BLaER1 (cell line): ENCODE results near the gene FARP2.

Experiments
- H3K27ac ChIP-seq: shearing (Covaris generic); formaldehyde crosslinking; 2 replicates; pipeline ENCODE4 v1.8.1; 2022
- H3K27me3 ChIP-seq: shearing (Covaris generic); formaldehyde crosslinking; 2 replicates; pipeline ENCODE4 v1.8.1; 2022
- H3K36me3 ChIP-seq: shearing (Covaris generic); formaldehyde crosslinking; 2 replicates; pipeline ENCODE4 v1.8.1; 2022
- H3K4me1 ChIP-seq: shearing (Covaris generic); formaldehyde crosslinking; 2 replicates; pipeline ENCODE4 v1.8.1; 2022
- H3K4me2 ChIP-seq: shearing (Covaris generic); formaldehyde crosslinking; 2 replicates; pipeline ENCODE4 v1.8.1; 2022
- H3K4me3 ChIP-seq: shearing (Covaris generic); formaldehyde crosslinking; 2 replicates; pipeline ENCODE4 v1.8.1; 2022
- H3K9ac ChIP-seq: shearing (Covaris generic); formaldehyde crosslinking; 2 replicates; pipeline ENCODE4 v1.8.1; 2022
- H3K9me3 ChIP-seq: shearing (Covaris generic); formaldehyde crosslinking; 2 replicates; pipeline ENCODE4 v1.8.1; 2022
- H4K20me1 ChIP-seq: shearing (Covaris generic); formaldehyde crosslinking; 2 replicates; pipeline ENCODE4 v1.8.1; 2022
- Cebpa-rat ChIP-seq: shearing (Covaris generic); IDR thresholded peaks from 2 replicates; pipeline ENCODE4 v1.8.1; 2022

The FARP2 gene

GRCh38 chr2:241323778-241324177 lies 32.3 kb upstream of the FARP2 start:
- Histone ChIP-seq H3K9ac (no peak overlapping the region), H3K4me1 (peaks cover 58% of the 10 kb centered on the region), H3K27me3 (no peaks in the 10 kb centered on the region), H3K27ac (no peak overlapping the region), H3K4me2 (no peak overlapping the region), H4K20me1 (peaks cover 100% of the 10 kb centered on the region), H3K9me3 (no peaks in the 10 kb centered on the region), H3K36me3 (peaks cover 67% of the 10 kb centered on the region), H3K4me3 (no peak overlapping the region)
- TF ChIP-seq Cebpa-rat = no peak

- Histone ChIP-seq H4K20me1 (peaks cover 100% of the 10 kb centered on the region), H3K27ac (no peak overlapping the region), H3K4me1 (peaks cover 48% of the 10 kb centered on the region), H3K36me3 (peaks cover 72% of the 10 kb centered on the region), H3K4me3 (no peak overlapping the region), H3K9ac (no peak overlapping the region), H3K4me2 (no peak overlapping the region; the same call in 1 of the 2 replicates), H3K9me3 (no peaks in the 10 kb centered on the region), H3K27me3 (no peaks in the 10 kb centered on the region)
- no peak for TF ChIP-seq Cebpa-rat
Measured at GRCh38 chr2:241324775-241325174, 31.3 kb upstream of the FARP2 start.

- TF ChIP-seq Cebpa-rat = no peak
- H3K9ac ChIP-seq = no peak overlapping the region
- H3K4me3 ChIP-seq = no peak overlapping the region
- no peak overlapping the region for H3K4me2 ChIP-seq
- H3K36me3 ChIP-seq = peaks cover 72% of the 10 kb centered on the region
- peaks cover 44% of the 10 kb centered on the region for H3K4me1 ChIP-seq
- H3K27ac ChIP-seq = no peak overlapping the region
- H4K20me1 ChIP-seq = peaks cover 100% of the 10 kb centered on the region
- H3K27me3 ChIP-seq = no peaks in the 10 kb centered on the region
- no peaks in the 10 kb centered on the region for H3K9me3 ChIP-seq
Measured at GRCh38 chr2:241325257-241325656, 30.8 kb upstream of the FARP2 start.

- Histone ChIP-seq H3K9me3 (no peaks in the 10 kb centered on the region), H4K20me1 (peaks cover 99% of the 10 kb centered on the region), H3K4me1 (peaks cover 2% of the 10 kb centered on the region; the same call in 1 of the 2 replicates), H3K36me3 (peaks cover 92% of the 10 kb centered on the region), H3K9ac (no peak overlapping the region), H3K4me2 (no peak overlapping the region), H3K27me3 (no peaks in the 10 kb centered on the region), H3K27ac (no peak overlapping the region), H3K4me3 (no peak overlapping the region)
- no peak for TF ChIP-seq Cebpa-rat
Measured at GRCh38 chr2:241329669-241330615, 26.1 kb upstream of the FARP2 start.

GRCh38 chr2:241330616-241330981 lies 25.5 kb upstream of the FARP2 start:
- H3K9me3 ChIP-seq = no peaks in the 10 kb centered on the region
- H3K9ac ChIP-seq = no peak overlapping the region
- no peak overlapping the region for H3K4me2 ChIP-seq
- H3K4me1 ChIP-seq = peaks cover 2% of the 10 kb centered on the region; the same call in 1 of the 2 replicates
- H3K36me3 ChIP-seq = peaks cover 93% of the 10 kb centered on the region
- no peak overlapping the region for H3K27ac ChIP-seq
- TF ChIP-seq Cebpa-rat = no peak
- no peak overlapping the region for H3K4me3 ChIP-seq
- H3K27me3 ChIP-seq = no peaks in the 10 kb centered on the region
- H4K20me1 ChIP-seq = peaks cover 99% of the 10 kb centered on the region

GRCh38 chr2:241334813-241335212 lies 21.3 kb upstream of the FARP2 start:
- no peak for TF ChIP-seq Cebpa-rat
- Histone ChIP-seq H4K20me1 (peaks cover 91% of the 10 kb centered on the region), H3K4me1 (peaks cover 10% of the 10 kb centered on the region; the same call in 1 of the 2 replicates), H3K36me3 (peaks cover 89% of the 10 kb centered on the region), H3K27ac (no peak overlapping the region), H3K27me3 (no peaks in the 10 kb centered on the region), H3K9ac (no peak overlapping the region), H3K4me2 (no peak overlapping the region), H3K4me3 (no peak overlapping the region), H3K9me3 (no peaks in the 10 kb centered on the region)

GRCh38 chr2:241339839-241340630 lies 16.1 kb upstream of the FARP2 start:
- Histone ChIP-seq H3K9ac (no peak overlapping the region), H3K27me3 (no peaks in the 10 kb centered on the region), H3K9me3 (no peaks in the 10 kb centered on the region), H3K4me2 (no peak overlapping the region), H4K20me1 (peaks cover 86% of the 10 kb centered on the region), H3K4me1 (peaks cover 10% of the 10 kb centered on the region; the same call in 1 of the 2 replicates), H3K27ac (no peak overlapping the region), H3K36me3 (peaks cover 95% of the 10 kb centered on the region), H3K4me3 (no peak overlapping the region)
- TF ChIP-seq Cebpa-rat = no peak

- H3K27me3 ChIP-seq = no peaks in the 10 kb centered on the region
- H3K9me3 ChIP-seq = no peaks in the 10 kb centered on the region
- H3K4me2 ChIP-seq = no peak overlapping the region
- no peak overlapping the region for H3K4me3 ChIP-seq
- peaks cover 7% of the 10 kb centered on the region; the same call in 1 of the 2 replicates for H3K4me1 ChIP-seq
- H4K20me1 ChIP-seq = peaks cover 86% of the 10 kb centered on the region
- no peak overlapping the region for H3K27ac ChIP-seq
- peaks cover 95% of the 10 kb centered on the region for H3K36me3 ChIP-seq
- no peak for TF ChIP-seq Cebpa-rat
- H3K9ac ChIP-seq = no peak overlapping the region
Measured at GRCh38 chr2:241340631-241341163, 15.4 kb upstream of the FARP2 start.

- no peak overlapping the region for H3K9ac ChIP-seq
- H3K9me3 ChIP-seq = no peaks in the 10 kb centered on the region
- no peak overlapping the region for H3K27ac ChIP-seq
- peaks cover 66% of the 10 kb centered on the region for H4K20me1 ChIP-seq
- no peaks in the 10 kb centered on the region for H3K4me1 ChIP-seq
- H3K36me3 ChIP-seq = peaks cover 100% of the 10 kb centered on the region
- TF ChIP-seq Cebpa-rat = no peak
- no peak overlapping the region for H3K4me3 ChIP-seq
- H3K27me3 ChIP-seq = no peaks in the 10 kb centered on the region
- no peak overlapping the region for H3K4me2 ChIP-seq
Measured at GRCh38 chr2:241344925-241345651, 11.0 kb upstream of the FARP2 start.
